HepG2 (cell line): ENCODE data around the gene GIPC1. TPM values are rescaled to one million over a fixed set of nuclear protein-coding genes. Genes with fewer than 3 reads are reported as not detected.

Experiments
- AKNA ChIP-seq: sonication (generic); formaldehyde crosslinking; IDR thresholded peaks from 2 replicates; pipeline ENCODE4 v1.4.0; 2020; ENCODE audit warnings: missing genetic modification reagents, borderline replicate concordance
- HDAC2 ChIP-seq: sonication (generic); formaldehyde crosslinking; IDR thresholded peaks from 2 replicates; pipeline ENCODE4 v1.4.0; 2020; ENCODE audit warnings: missing genetic modification reagents
- HIVEP1 ChIP-seq: sonication (generic); formaldehyde crosslinking; IDR thresholded peaks from 2 replicates; pipeline ENCODE4 v1.4.0; 2020; ENCODE audit warnings: mild to moderate bottlenecking, missing genetic modification reagents
- HMGA1 ChIP-seq: sonication (generic); formaldehyde crosslinking; conservative IDR thresholded peaks from 2 replicates; pipeline ENCODE4 v1.4.0; 2020; ENCODE audit warnings: missing genetic modification reagents
- JARID2 ChIP-seq: sonication (generic); formaldehyde crosslinking; IDR thresholded peaks from 2 replicates; pipeline ENCODE4 v1.8.1; 2023; ENCODE audit warnings: missing genetic modification reagents, inconsistent platforms; ENCODE audit not compliant: insufficient replicate concordance
- MIER3 ChIP-seq: IDR thresholded peaks from 2 replicates; pipeline ENCODE4 v1.6.1; 2016; ENCODE audit warnings: missing compliant biosample characterization, borderline replicate concordance
- MTERF4 ChIP-seq: sonication (generic); formaldehyde crosslinking; IDR thresholded peaks from 2 replicates; pipeline ENCODE4 v1.8.0; 2023; ENCODE audit warnings: mild to moderate bottlenecking, missing genetic modification reagents
- MYC ChIP-seq: sonication (generic); formaldehyde crosslinking; IDR thresholded peaks from 2 replicates; pipeline ENCODE4 v1.9.0; 2021; ENCODE audit warnings: missing genetic modification reagents, borderline replicate concordance
- NFYB ChIP-seq: sonication (generic); formaldehyde crosslinking; IDR thresholded peaks from 2 replicates; pipeline ENCODE4 v1.4.0; 2020; ENCODE audit warnings: missing genetic modification reagents
- PAXIP1 ChIP-seq: sonication (generic); formaldehyde crosslinking; conservative IDR thresholded peaks from 2 replicates; pipeline ENCODE4 v1.4.0; 2020; ENCODE audit warnings: mild to moderate bottlenecking, missing genetic modification reagents, moderate library complexity
- RARA ChIP-seq: IDR thresholded peaks from 2 replicates; pipeline ENCODE4 v1.6.1; 2016; ENCODE audit warnings: missing genetic modification reagents, missing compliant biosample characterization
- STAT5B ChIP-seq: sonication (generic); formaldehyde crosslinking; IDR thresholded peaks from 2 replicates; pipeline ENCODE4 v1.4.0; 2020; ENCODE audit warnings: missing genetic modification reagents
- ZBTB21 ChIP-seq: sonication (generic); formaldehyde crosslinking; IDR thresholded peaks from 2 replicates; pipeline ENCODE4 v1.4.0; 2020; ENCODE audit warnings: missing genetic modification reagents
- ZNF207 ChIP-seq: fragments of 450-650 bp; IDR thresholded peaks from 2 replicates; pipeline ENCODE4 v1.6.1; 2016; ENCODE audit warnings: antibody characterized with exemption, borderline replicate concordance
- ZNF317 ChIP-seq: sonication (generic); formaldehyde crosslinking; IDR thresholded peaks from 2 replicates; pipeline ENCODE4 v1.5.0; 2020; ENCODE audit warnings: mild to moderate bottlenecking, missing genetic modification reagents
- ZNF326 ChIP-seq: sonication (generic); formaldehyde crosslinking; IDR thresholded peaks from 2 replicates; pipeline ENCODE4 v1.4.0; 2020; ENCODE audit warnings: missing genetic modification reagents, borderline replicate concordance
- polyA plus RNA-seq, 8 experiments: library from polyadenylated mRNA; depleted of rRNA in 3 of 8; stranded (reverse) in 7 of 8; unstranded in 1 of 8; fragments of >200 nt; fragmentation: Illumina TruSeq in 4 of 8; extraction: Trizol in 4 of 8; gene quantifications; 2 replicates each; pipeline versions ENCODE4 v1.2.1 to v1.2.3, GENCODE V29; 2011 to 2016; ENCODE audit warnings: low read depth in 4 of 8, missing spikeins in 1 of 8, mixed read lengths in 1 of 8; ENCODE audit not compliant: insufficient read depth in 1 of 8
- total RNA-seq, 5 experiments: library from RNA; depleted of rRNA; stranded (reverse); fragments of >200 nt; fragmentation: Illumina TruSeq; extraction: Trizol; gene quantifications; 2 replicates each; pipeline ENCODE4 v1.2.3, GENCODE V29; 2016; ENCODE audit warnings: low read depth in 1 of 5
- TF ChIP-seq, protein P1 (sequence below): sonication (generic); formaldehyde crosslinking; IDR thresholded peaks from 2 replicates; pipeline ENCODE4 v1.8.0; 2022; ENCODE audit warnings: mild to moderate bottlenecking, missing genetic modification reagents
- TF ChIP-seq, protein P2 (sequence below): sonication (generic); formaldehyde crosslinking; conservative IDR thresholded peaks from 2 replicates; pipeline ENCODE4 v1.8.1; 2023; ENCODE audit warnings: missing genetic modification reagents

Gene GIPC1
- total and polyA plus RNA-seq, 2 of the 13 experiments (the other 11 are each of a cell fraction or from before 2014, with no cell fraction given): 27.1 to 48.1 TPM

- TF ChIP-seq PAXIP1 (peak; percentile 81), HDAC2 (CRISPR knock-in tag) (peak; percentile 76), MIER3 (CRISPR knock-in tag) (peak; percentile 59; the same call in 1 of the 2 replicates), STAT5B (CRISPR knock-in tag) (no peak), MTERF4 (no peak), JARID2 (CRISPR knock-in tag) (no peak), HIVEP1 (CRISPR knock-in tag) (no peak), RARA (CRISPR knock-in tag) (peak; percentile 86), ZNF326 (no peak), AKNA (no peak), MYC (peak; percentile 35; the same call in 1 of the 2 replicates), ZNF207 (no peak), NFYB (no peak), ZNF317 (CRISPR knock-in tag) (no peak), HMGA1 (CRISPR knock-in tag) (no peak), ZBTB21 (CRISPR knock-in tag) (0 out of 2 replicates have a peak, but pooled peaks have one; percentile 18)
- TF ChIP-seq, protein P1, sequence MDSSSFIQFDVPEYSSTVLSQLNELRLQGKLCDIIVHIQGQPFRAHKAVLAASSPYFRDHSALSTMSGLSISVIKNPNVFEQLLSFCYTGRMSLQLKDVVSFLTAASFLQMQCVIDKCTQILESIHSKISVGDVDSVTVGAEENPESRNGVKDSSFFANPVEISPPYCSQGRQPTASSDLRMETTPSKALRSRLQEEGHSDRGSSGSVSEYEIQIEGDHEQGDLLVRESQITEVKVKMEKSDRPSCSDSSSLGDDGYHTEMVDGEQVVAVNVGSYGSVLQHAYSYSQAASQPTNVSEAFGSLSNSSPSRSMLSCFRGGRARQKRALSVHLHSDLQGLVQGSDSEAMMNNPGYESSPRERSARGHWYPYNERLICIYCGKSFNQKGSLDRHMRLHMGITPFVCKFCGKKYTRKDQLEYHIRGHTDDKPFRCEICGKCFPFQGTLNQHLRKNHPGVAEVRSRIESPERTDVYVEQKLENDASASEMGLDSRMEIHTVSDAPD (CRISPR knock-in tag): peak; percentile 42; the same call in 1 of the 2 replicates
- TF ChIP-seq, protein P2, sequence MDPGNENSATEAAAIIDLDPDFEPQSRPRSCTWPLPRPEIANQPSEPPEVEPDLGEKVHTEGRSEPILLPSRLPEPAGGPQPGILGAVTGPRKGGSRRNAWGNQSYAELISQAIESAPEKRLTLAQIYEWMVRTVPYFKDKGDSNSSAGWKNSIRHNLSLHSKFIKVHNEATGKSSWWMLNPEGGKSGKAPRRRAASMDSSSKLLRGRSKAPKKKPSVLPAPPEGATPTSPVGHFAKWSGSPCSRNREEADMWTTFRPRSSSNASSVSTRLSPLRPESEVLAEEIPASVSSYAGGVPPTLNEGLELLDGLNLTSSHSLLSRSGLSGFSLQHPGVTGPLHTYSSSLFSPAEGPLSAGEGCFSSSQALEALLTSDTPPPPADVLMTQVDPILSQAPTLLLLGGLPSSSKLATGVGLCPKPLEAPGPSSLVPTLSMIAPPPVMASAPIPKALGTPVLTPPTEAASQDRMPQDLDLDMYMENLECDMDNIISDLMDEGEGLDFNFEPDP (CRISPR knock-in tag): no peak
Observed at GRCh38 chr19:14519860-14520407, 24.0 kb upstream of the GIPC1 start (continued).
